ENCODE results near the gene TFDP2.

TFDP2 gene

DNA sequence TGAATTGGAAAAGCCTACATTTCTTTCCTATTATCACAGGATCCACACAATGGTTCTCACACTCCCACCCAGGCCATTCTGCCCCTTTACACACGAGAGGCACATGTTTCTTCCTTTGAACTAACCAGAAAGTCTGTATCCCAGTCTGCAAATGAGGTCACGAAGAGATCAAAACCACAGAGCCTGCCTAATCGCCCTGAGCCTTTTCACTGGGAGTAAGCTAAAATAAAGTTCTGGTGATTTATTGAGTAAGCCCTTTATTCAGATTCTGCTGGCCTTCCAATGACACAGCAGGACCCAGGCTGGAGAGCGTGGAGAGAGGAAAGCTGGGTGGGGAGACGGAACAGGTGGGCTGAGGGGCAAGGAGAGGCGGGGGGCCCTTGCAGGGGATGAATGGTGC lies 194.2 kb downstream of the TFDP2 start:
- H3K4me3 ChIP-seq (ENCODE audit: low read depth, low read length): no peak overlapping the region
- TF ChIP-seq CTCF (conservative IDR thresholded peaks at IDR 0.05; ENCODE audit: low read depth, low read length): no peak
- peak; percentile 21 for DNase-seq (ENCODE audit: low read depth)

GRCh38 chr3:141952611-141953010 lies 196.7 kb downstream of the TFDP2 start:
- no peak for TF ChIP-seq CTCF (conservative IDR thresholded peaks at IDR 0.05; ENCODE audit: low read depth, low read length)
- H3K4me3 ChIP-seq (ENCODE audit: low read depth, low read length): no peak overlapping the region
- no peak for DNase-seq (ENCODE audit: low read depth)

DNA sequence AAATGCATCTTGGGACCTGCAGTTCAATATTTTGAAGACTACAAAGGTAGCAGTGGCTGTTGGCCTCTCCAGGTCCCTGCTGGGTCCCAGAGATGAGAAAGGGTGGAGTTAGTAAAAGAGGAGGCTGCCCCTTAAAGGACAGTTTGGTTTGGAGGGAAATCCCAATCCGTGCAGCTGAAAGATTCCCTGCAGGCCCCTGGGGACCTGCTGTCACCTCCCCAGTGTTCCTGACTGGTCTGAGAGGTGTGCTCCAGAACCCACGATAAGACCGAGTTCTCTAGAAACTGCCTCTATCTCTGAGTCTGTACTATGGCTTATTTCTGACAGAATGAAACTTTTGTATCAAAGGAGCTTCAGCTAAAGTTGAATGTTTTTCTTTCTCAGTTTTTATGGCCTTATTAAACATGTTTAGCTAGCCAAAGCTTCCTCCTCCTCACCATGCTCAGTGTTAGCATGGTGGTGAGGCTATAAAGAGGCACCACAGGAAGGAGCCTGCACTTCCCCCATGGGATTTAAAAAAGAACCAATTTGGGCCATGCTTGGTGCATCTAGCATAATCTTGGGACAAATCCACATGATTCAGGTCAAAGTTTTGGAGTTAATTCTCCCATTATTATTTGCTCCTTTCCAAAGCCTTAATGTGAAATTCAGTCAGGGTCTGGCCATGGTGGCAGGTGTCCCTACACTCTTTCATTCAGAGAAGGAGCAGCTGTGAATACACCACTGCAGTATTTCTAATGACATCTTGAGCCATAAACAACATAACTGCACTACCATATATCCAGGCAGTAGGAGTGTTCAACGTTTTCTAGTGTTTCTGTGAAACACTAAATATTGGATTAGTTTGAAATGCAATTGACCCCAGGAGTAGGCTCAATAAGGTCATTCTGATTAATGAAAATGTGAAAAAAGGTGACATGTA lies 198.5 kb downstream of the TFDP2 start:
- TF ChIP-seq CTCF (conservative IDR thresholded peaks at IDR 0.05; ENCODE audit: low read depth, low read length): no peak
- no peak for DNase-seq (ENCODE audit: low read depth)
- H3K4me3 ChIP-seq (ENCODE audit: low read depth, low read length): no peak overlapping the region

GRCh38 chr3:141949972-141950371 lies 199.4 kb downstream of the TFDP2 start:
- no peak for DNase-seq (ENCODE audit: low read depth)
- H3K4me3 ChIP-seq (ENCODE audit: low read depth, low read length): no peak overlapping the region
- no peak for TF ChIP-seq CTCF (conservative IDR thresholded peaks at IDR 0.05; ENCODE audit: low read depth, low read length)

DNA sequence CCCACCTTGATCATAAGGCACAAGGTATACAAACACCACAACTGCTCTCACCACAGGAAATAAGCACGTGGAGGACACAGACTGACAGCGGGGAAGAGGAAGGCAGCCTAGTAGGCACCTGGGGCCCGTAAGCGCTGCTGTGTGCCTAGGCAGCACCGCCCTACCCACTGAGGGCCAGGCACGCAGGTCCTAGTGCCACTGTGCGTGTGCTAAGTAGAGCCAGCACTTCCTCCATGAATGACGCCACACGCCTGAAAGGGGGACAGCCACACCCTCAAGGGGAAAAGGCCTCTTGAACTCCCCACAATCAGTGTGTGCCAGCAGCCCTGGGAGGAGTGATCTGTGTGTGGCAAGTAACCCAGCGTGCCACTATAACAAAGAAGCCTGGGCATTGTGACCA lies 199.9 kb downstream of the TFDP2 start:
- DNase-seq (ENCODE audit: low read depth): no peak
- H3K4me3 ChIP-seq (ENCODE audit: low read depth, low read length): no peak overlapping the region
- no peak for TF ChIP-seq CTCF (conservative IDR thresholded peaks at IDR 0.05; ENCODE audit: low read depth, low read length)

DNA sequence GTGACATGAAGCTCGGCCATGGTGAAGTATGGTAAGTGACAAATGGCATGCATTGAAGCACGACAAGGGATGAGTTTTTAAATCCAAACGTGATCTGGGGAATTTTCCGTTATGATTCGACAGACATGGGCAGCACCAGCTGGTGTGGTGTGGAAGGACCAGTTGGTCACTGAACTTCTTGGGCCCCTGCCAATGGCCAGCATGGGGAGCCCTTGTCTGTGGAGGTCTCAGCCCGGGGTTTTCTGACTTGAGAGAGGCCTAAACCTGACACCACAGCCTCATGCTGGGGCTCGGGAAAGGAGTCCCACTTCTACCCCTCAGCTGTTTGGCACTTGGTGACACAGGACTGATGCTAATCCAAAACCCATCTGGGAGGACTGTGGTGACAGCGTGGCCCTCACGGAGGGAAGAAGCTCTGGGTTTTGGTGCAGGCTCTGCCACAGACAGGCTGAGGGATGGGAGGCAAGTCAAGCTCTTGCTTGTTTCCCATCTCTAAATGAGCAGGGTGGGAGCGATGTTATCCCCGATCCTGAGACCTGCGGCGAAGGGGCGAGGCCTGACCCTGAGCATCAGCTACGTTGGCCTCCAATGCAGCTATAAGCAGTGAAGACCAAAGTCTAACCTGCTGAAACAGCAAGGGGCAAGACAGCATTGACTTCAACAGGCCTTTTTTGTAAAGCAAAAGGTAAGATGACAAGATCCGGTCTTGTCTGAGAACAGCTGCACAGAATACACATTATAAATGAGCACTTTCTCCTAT lies 203.4 kb downstream of the TFDP2 start:
- no peak for DNase-seq (ENCODE audit: low read depth)
- H3K4me3 ChIP-seq (ENCODE audit: low read depth, low read length): no peak overlapping the region
- TF ChIP-seq CTCF (conservative IDR thresholded peaks at IDR 0.05; ENCODE audit: low read depth, low read length): no peak
